HG03039 (cell line): Measurements from ENCODE around the gene GEN1.

ENCODE experiments used
- ATAC-seq: cut with Tn5 transposase; IDR thresholded peaks from one replicate; pipeline ENCODE4 v1.9.1; 2021; ENCODE audit warnings: mild to moderate bottlenecking, moderate library complexity; ENCODE audit not compliant: unreplicated experiment

GEN1 gene

GRCh38 chr2:17793803-17794354 is 39.9 kb downstream of the GEN1 start:
- no peak for ATAC-seq

DNA sequence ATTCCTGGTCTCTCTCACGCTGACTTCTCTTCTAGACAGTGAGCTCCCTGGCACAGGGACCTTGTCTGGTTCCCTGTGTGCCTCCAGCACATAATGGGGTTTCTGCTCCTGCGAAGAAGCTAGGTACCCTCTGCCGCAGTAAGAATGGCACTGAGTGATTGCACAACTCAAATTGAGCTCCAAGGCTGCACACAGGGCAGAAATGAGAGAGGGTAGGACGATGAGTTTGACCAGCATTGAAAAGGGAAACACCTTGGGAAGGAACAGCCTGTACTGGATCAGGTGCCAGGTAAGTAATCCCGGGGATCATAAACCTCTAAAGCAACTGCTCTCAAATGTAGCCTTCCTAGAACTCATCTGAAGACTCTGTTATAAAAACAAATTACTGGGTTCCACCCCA is 41.4 kb downstream of the GEN1 start:
- no peak for ATAC-seq

DNA sequence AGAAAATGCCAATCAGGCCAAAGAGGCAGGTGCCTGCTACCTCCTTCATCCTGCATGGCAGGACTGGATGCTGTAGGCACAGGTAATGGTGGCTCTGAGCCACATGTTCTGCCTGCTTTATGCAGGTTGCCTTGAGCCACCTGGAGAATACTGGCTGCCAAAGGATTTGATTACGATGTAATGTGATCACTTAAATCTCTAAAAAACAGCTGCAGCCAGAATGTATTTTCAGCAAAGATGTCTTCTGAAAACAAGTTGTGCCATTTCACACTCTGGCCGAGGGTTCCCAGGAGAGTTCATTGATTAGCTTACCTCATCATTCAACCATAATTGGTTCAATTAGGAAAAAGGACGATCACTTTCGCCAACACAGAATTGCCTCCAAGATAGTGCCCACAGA is 44.4 kb downstream of the GEN1 start:
- ATAC-seq = no peak

- no peak for ATAC-seq
Measured at GRCh38 chr2:17799301-17800120, 45.6 kb downstream of the GEN1 start.

GRCh38 chr2:17800219-17800618 is 46.3 kb downstream of the GEN1 start:
- ATAC-seq = no peak

GRCh38 chr2:17800693-17801458 is 46.9 kb downstream of the GEN1 start:
- ATAC-seq = no peak

DNA sequence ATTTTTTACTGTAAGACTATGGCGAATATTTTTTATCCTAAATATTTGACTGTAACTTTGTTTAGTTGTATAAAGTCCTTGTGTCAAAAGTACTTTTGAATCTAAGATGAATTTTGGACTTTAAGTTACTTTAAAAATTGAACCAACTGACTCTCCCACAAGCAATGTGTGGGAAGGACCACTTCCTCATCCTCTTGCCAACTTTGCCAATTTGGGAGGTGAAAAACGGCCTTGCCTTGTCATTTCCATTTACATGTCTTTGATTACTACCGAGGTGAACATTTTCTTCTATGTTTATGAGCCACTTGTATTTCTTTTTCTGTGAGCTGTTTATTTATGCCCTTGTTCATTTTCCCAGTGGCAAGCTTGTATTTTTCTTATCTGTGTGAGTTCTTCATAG is 49.6 kb downstream of the GEN1 start:
- ATAC-seq = no peak

- peak; percentile 48 for ATAC-seq
Measured at GRCh38 chr2:17804358-17804757, 50.4 kb downstream of the GEN1 start.

DNA sequence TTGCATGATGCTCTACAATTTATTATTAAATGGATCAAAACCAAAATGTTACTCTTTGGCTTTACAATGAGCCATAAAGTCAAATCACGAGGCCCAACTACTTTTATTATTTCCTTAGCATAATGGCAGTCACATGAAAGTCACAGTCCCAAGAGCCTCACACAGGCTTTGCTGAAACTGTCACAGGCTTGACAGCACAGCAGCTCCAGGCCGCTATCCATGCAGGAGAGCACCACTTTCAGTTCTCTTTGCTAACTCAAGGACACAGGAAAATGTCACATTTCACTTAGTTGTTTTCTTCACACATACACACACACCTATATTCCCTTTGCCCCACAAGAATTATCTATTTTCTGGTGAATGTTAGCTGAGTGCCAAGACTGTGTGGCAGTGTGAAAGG is 51.2 kb downstream of the GEN1 start:
- peak; percentile 45 for ATAC-seq

DNA sequence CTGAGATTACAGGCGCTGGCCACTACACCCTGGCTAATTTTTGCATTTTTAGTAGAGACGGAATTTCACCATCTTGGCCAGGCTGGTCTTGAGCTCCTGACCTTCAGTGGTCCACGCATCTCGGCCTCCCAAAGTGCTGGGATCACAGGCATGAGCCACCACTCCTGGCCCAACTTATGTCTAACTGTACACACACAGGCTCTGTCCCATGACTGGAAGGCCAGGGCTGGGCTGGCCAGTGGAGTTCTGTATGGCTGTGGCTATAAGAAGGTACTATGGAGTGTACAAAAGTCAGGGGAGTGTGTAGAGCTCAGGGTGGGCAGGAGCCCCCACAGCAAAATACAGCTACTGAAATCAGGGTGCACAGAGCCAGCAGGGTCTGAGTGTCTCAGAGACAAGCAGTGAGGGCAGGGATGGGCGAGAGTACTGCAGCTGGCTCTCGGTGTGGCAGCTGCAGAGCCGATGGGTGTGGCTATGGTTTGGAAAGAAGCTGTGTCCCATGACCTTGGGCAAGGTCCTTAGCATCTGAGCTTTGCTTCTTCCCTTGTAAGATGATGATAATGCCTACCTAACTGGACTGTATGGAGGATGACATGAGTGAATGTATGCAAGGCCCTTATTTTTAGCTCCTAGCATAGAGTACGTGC is 51.9 kb downstream of the GEN1 start:
- no peak for ATAC-seq

- ATAC-seq = peak; percentile 44
Measured at GRCh38 chr2:17813010-17813741, 59.2 kb downstream of the GEN1 start.

DNA sequence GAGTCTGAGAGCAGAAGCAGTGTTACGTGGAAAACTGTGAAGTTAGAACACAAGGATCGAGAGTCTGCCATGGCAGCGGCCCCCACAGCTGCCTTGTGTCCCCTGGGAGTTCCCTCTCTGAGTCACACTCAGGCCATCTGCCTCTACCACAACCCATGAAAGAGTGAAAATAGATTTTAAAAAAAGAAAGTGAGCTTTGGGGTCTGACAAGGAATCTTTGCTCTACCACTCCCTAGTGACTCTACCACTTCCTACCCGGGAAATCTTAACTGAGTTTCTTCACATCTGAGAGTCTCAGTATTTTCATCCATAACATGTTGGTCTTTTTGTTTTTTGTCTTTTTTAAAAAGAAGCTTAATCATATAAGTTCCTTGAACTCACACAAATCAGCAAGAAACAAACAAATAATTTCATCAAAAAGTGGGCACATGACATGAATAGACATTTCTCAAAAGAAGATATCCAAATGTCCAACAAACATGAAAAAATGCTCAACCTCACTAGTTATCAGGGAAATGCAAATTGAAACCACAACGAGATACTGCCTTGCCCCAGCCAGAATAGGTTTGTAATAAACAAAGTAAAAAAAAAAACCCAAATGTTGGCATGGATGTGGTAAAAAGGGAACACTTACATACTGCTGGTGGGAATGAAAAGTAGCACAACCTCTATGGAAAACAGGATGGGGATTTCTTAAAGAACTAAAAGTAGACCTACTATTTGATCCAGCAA is 60.0 kb downstream of the GEN1 start:
- ATAC-seq = peak; percentile 92

DNA sequence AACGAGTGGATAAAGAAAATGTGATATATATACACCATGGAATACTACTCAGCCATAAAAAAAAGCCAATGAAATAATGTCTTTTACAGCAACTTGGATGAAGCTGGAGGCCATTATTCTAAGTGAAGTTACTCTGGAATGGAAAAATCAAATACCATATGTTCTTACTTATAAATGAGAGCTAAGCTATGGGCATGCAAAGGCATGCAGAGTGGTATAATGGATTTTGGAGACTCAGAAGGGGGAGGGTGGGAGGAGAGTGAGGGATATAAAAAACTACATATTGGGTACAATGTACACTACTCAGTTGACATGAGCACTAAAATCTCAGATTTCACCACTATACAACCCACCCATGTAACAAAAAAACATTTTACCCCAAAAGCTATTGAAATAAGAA is 60.7 kb downstream of the GEN1 start:
- ATAC-seq = no peak

- no peak for ATAC-seq
Measured at GRCh38 chr2:17815468-17816184, 61.7 kb downstream of the GEN1 start.

GRCh38 chr2:17816396-17817245 is 62.7 kb downstream of the GEN1 start, which contains the start of gene MSGN1:
TSS of gene MSGN1 (plus strand) at chr2:17816460. CDS start at chr2:17816519, 59 bp downstream.
- no peak for ATAC-seq

DNA sequence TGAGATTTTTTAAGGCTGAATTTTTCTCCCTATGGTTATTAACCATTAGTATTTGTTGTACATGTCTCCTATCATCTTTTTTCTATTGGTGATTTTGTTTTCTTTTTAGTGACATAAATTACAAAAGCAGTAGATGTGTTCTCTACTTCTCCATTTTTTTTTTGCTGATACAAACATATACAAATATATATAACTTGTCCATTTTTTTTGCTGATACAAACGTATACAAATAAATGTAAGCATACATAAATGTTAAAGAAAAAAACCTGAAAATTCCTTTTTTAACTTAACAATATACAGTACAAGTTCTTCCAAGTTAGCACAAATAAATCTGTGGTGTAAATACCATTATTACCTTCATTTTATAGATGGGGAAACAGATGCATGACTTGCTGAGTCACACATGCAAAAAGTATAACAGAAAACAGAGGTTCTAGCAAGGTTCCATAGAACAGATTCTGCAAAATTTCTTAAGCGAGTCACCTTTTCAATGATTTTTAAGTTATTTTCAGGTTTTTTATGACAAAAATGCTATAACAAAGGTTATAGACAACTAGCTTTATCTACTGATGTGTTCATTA is 64.4 kb downstream of the GEN1 start:
- no peak for ATAC-seq

GRCh38 chr2:17821080-17821479 is 67.1 kb downstream of the GEN1 start:
- ATAC-seq = no peak
